Fibroblast of mammary gland (primary cell): ENCODE measurements around the gene NLRX1.
A peak's percentile ranks its signal among the peaks of the same experiment; 100 is the strongest.
"Not testable (repeated sequence)": the region's sequence is repeated elsewhere in the genome, so short reads cannot be mapped to it uniquely, and the experiment has no call there.

Source experiments
- DNase-seq: peaks from one replicate; pipeline ENCODE4 v3.0.0-alpha.2; 2010; ENCODE audit warnings: low read depth
- H3K4me3 ChIP-seq: 2 replicates; pipeline ENCODE4 v1.5.1; 2011; ENCODE audit warnings: low read depth, mild to moderate bottlenecking, low read length, moderate library complexity; ENCODE audit not compliant: control insufficient read depth
- CTCF ChIP-seq: conservative IDR thresholded peaks from 2 replicates; pipeline ENCODE4 v1.5.1; 2011; ENCODE audit warnings: low read depth, low read length, inconsistent platforms; ENCODE audit not compliant: control insufficient read depth, insufficient read depth

NLRX1 gene

GRCh38 chr11:119198925-119199324 is 30.4 kb downstream of the NLRX1 start:
- no peak for DNase-seq
- no peak for TF ChIP-seq CTCF
- H3K4me3 ChIP-seq: no peak overlapping the region

GRCh38 chr11:119201236-119201635 is 32.7 kb downstream of the NLRX1 start:
- not testable (repeated sequence) for DNase-seq, H3K4me3 ChIP-seq

GRCh38 chr11:119202554-119202953 is 34.0 kb downstream of the NLRX1 start:
- TF ChIP-seq CTCF: no peak
- no peak for DNase-seq

GRCh38 chr11:119204066-119204465 is 35.5 kb downstream of the NLRX1 start:
- TF ChIP-seq CTCF: no peak
- no peak overlapping the region for H3K4me3 ChIP-seq
- DNase-seq: no peak

More at GRCh38 chr11:119202554-119202953, 34.0 kb downstream of the NLRX1 start:
- H3K4me3 ChIP-seq: no peak overlapping the region

- peak overlapping the region; percentile 94 for H3K4me3 ChIP-seq
- TF ChIP-seq CTCF: no peak
- no peak for DNase-seq
These were observed 36.6 kb downstream of the NLRX1 start for GRCh38 chr11:119205080-119205479.

- TF ChIP-seq CTCF: peak; percentile 70
- peak within 1 kb of the TSS; percentile 94 for H3K4me3 ChIP-seq
- DNase-seq: peak; percentile 84
These were observed 37.3 kb downstream of the NLRX1 start, which contains the start of gene CBL for GRCh38 chr11:119205574-119206510. Gene CBL, plus strand, starts transcription at chr11:119206339. Its CDS starts 79 bp downstream, at chr11:119206418.
